ENCODE results near the gene TOM1L2.

The TOM1L2 gene

DNA sequence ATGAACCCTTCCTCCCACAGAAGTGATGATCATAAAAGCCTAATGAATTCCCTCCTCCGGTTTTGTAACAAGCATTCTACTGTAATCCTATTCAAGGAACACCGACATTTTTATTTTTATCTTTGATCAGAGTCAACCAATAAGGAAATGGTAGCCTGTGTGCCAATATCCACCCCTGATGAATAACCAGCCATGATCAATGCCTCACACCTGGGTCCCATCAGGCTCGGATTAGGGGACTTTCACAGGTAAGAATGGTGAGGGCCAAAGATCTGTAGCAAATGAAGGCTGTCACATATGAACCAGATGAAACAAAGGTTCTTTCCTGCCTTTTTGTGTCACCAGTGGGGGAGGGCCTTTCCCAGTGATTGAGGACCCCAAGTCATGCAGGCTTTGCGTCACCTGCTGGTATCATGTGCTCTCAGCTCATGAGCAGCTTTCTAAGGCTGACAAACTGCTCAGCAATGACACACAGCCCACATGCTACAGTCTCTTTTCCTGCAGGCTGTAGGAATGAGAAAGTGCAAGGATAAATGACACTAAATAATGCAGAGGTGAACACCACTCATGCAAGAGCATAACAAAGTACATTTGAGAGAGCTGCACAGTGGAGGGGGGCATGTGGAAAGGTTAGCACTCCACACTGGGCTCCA, 34.9 kb downstream of the TOM1L2 start:
- WGBS (ENCODE audit: insufficient coverage, insufficient read length) = no CpG with 5 or more reads among the region's 4 CpGs
- no peaks in the 10 kb centered on the region for H3K9me3 ChIP-seq (ENCODE audit: control insufficient read depth, insufficient read depth, low read length)
- no peak overlapping the region for H3K4me3 ChIP-seq (ENCODE audit: low read length)
- no peak overlapping the region for H3K27ac ChIP-seq (ENCODE audit: low read length)
- H3K36me3 ChIP-seq (ENCODE audit: control insufficient read depth, insufficient read depth, low read length) = no peaks in the 10 kb centered on the region
- peaks cover 3% of the 10 kb centered on the region; the same call in 1 of the 2 replicates for H3K4me1 ChIP-seq (ENCODE audit: control insufficient read depth, insufficient read depth, low read length)
- DNase-seq (ENCODE audit: low read depth, low spot score) = no peak
- H3K27me3 ChIP-seq (ENCODE audit: control insufficient read depth, insufficient read depth, low read length) = no peaks in the 10 kb centered on the region

GRCh38 chr17:17935321-17936271, 36.6 kb downstream of the TOM1L2 start:
- Histone ChIP-seq H3K4me3 (ENCODE audit: low read length) (no peak overlapping the region), H3K27ac (ENCODE audit: low read length) (no peak overlapping the region), H3K4me1 (ENCODE audit: control insufficient read depth, insufficient read depth, low read length) (0 out of 2 replicates have a peak, but pooled peaks cover 1% of the 10 kb centered on the region), H3K27me3 (ENCODE audit: control insufficient read depth, insufficient read depth, low read length) (no peaks in the 10 kb centered on the region), H3K9me3 (ENCODE audit: control insufficient read depth, insufficient read depth, low read length) (no peaks in the 10 kb centered on the region), H3K36me3 (ENCODE audit: control insufficient read depth, insufficient read depth, low read length) (no peaks in the 10 kb centered on the region)
- no peak for DNase-seq (ENCODE audit: low read depth, low spot score)
- no CpG with 5 or more reads among the region's 6 CpGs for WGBS (ENCODE audit: insufficient coverage, insufficient read length)

DNA sequence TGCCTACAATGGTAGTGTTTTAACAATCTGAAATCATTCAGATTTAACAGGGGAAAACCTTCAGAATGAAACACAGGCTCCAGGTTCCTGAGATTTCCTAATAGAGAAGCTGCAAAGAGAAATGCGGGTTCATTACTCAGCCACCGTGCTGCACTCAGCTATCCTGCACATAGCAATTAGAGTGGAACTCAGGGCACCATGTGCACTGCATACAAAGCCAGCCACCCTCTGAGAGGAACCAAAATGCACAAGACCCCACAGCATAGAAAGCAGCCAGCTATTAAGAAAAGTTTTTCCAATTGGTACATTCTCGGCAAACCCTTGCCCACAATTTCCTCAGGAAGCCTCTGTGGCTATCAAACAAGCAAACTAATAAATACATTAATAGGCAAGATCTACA, 37.4 kb downstream of the TOM1L2 start:
- H3K27ac ChIP-seq (ENCODE audit: low read length) = no peak overlapping the region
- H3K36me3 ChIP-seq (ENCODE audit: control insufficient read depth, insufficient read depth, low read length) = no peaks in the 10 kb centered on the region
- H3K4me1 ChIP-seq (ENCODE audit: control insufficient read depth, insufficient read depth, low read length) = no peaks in the 10 kb centered on the region
- DNase-seq (ENCODE audit: low read depth, low spot score) = no peak
- no peaks in the 10 kb centered on the region for H3K9me3 ChIP-seq (ENCODE audit: control insufficient read depth, insufficient read depth, low read length)
- H3K27me3 ChIP-seq (ENCODE audit: control insufficient read depth, insufficient read depth, low read length) = no peaks in the 10 kb centered on the region
- no peak overlapping the region for H3K4me3 ChIP-seq (ENCODE audit: low read length)
- no CpG with 5 or more reads among the region's 3 CpGs for WGBS (ENCODE audit: insufficient coverage, insufficient read length)

DNA sequence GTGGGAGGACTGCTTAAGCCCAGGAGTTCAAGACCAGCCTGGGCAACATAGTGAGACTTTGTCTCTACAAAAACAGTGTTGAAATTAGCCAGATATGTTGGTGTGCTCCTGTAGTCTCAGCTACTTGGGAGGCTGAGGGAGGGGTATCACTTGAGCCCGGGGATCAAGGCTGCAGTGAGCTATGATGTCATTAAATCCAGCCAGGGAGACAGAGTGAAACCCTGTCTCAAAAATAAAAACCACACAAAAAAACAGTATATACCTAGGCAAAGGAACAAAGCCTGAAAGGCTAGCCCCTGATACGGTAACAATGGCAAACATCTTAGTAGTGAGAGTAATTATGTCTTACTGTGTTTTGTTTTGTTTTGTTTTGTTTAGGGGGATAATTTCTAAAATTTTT, 38.0 kb downstream of the TOM1L2 start:
- Histone ChIP-seq H3K9me3 (ENCODE audit: control insufficient read depth, insufficient read depth, low read length) (no peaks in the 10 kb centered on the region), H3K4me3 (ENCODE audit: low read length) (no peak overlapping the region), H3K27me3 (ENCODE audit: control insufficient read depth, insufficient read depth, low read length) (no peaks in the 10 kb centered on the region), H3K36me3 (ENCODE audit: control insufficient read depth, insufficient read depth, low read length) (no peaks in the 10 kb centered on the region), H3K27ac (ENCODE audit: low read length) (no peak overlapping the region), H3K4me1 (ENCODE audit: control insufficient read depth, insufficient read depth, low read length) (no peaks in the 10 kb centered on the region)
- no peak for DNase-seq (ENCODE audit: low read depth, low spot score)
- no CpG with 5 or more reads among the region's 2 CpGs for WGBS (ENCODE audit: insufficient coverage, insufficient read length)

- H3K4me1 ChIP-seq (ENCODE audit: control insufficient read depth, insufficient read depth, low read length) = no peaks in the 10 kb centered on the region
- DNase-seq (ENCODE audit: low read depth, low spot score) = no peak
- H3K36me3 ChIP-seq (ENCODE audit: control insufficient read depth, insufficient read depth, low read length) = no peaks in the 10 kb centered on the region
- no peaks in the 10 kb centered on the region for H3K27me3 ChIP-seq (ENCODE audit: control insufficient read depth, insufficient read depth, low read length)
- H3K27ac ChIP-seq (ENCODE audit: low read length) = no peak overlapping the region
- H3K4me3 ChIP-seq (ENCODE audit: low read length) = no peak overlapping the region
- H3K9me3 ChIP-seq (ENCODE audit: control insufficient read depth, insufficient read depth, low read length) = no peaks in the 10 kb centered on the region
These were observed 38.4 kb downstream of the TOM1L2 start for GRCh38 chr17:17933775-17934174.

- no peak for DNase-seq (ENCODE audit: low read depth, low spot score)
- Histone ChIP-seq H3K27me3 (ENCODE audit: control insufficient read depth, insufficient read depth, low read length) (no peaks in the 10 kb centered on the region), H3K9me3 (ENCODE audit: control insufficient read depth, insufficient read depth, low read length) (no peaks in the 10 kb centered on the region), H3K27ac (ENCODE audit: low read length) (no peak overlapping the region), H3K4me1 (ENCODE audit: control insufficient read depth, insufficient read depth, low read length) (no peaks in the 10 kb centered on the region), H3K4me3 (ENCODE audit: low read length) (no peak overlapping the region), H3K36me3 (ENCODE audit: control insufficient read depth, insufficient read depth, low read length) (no peaks in the 10 kb centered on the region)
- WGBS (ENCODE audit: insufficient coverage, insufficient read length) = 100% methylated on average over 2 of the region's 2 CpGs
These were observed 41.0 kb downstream of the TOM1L2 start for GRCh38 chr17:17931159-17931558.

DNA sequence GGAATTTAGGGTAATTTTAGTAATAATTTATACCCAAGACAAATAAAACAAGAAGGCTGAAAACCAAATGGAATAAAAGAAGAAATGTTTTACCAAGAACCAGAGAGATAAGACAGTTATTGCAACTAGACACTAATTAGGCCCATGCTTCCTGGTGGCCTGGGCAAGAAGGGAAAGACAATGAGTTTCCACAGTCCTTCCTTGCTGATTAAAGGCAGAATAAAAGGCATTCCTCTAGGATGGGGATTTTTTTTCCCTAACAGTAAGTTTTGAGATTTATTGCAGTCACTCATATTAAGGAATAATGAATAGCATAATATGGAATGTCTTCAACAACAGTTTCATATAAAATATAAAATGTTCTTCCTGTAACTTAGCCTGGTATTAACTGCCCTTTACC, 41.5 kb downstream of the TOM1L2 start:
- H3K27ac ChIP-seq (ENCODE audit: low read length) = no peak overlapping the region
- no peaks in the 10 kb centered on the region for H3K9me3 ChIP-seq (ENCODE audit: control insufficient read depth, insufficient read depth, low read length)
- no peaks in the 10 kb centered on the region for H3K36me3 ChIP-seq (ENCODE audit: control insufficient read depth, insufficient read depth, low read length)
- H3K27me3 ChIP-seq (ENCODE audit: control insufficient read depth, insufficient read depth, low read length) = no peaks in the 10 kb centered on the region
- no peak for DNase-seq (ENCODE audit: low read depth, low spot score)
- no peaks in the 10 kb centered on the region for H3K4me1 ChIP-seq (ENCODE audit: control insufficient read depth, insufficient read depth, low read length)
- no peak overlapping the region for H3K4me3 ChIP-seq (ENCODE audit: low read length)

DNA sequence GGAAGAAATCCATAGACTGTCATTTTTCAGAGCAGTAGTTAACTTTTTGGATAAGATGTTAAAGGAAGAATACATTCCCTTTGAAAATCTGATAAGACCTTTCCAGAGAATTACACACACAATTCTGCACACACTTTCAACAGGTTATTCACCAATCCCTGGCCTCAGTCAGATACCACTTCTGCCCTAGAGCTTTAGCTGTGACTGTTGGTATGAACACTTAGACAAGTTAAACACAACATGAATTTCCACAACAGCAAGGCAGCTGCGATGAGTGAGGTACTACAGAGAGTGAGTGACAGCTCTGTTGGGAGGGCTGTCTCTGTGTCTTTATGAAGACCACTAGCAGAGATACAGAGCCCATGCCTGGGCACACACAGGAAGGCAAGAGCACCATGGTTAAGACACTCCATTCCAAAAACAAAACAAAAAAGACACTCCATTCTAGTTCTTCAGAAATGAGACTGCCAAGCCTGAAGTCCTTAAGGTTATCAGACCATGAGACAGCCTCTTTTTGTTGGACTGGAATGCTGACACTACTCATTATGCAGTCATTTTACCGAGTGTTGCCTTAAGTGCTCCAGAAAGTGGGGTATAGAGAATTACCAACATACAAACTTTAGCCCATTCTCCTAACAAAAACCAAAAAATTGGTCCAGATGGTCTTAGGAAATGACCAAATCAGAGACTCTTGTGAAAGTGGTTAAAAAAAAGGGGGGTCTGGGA, 42.4 kb downstream of the TOM1L2 start:
- no CpG with 5 or more reads among the region's 2 CpGs for WGBS (ENCODE audit: insufficient coverage, insufficient read length)
- Histone ChIP-seq H3K4me3 (ENCODE audit: low read length) (no peak overlapping the region), H3K9me3 (ENCODE audit: control insufficient read depth, insufficient read depth, low read length) (no peaks in the 10 kb centered on the region), H3K27ac (ENCODE audit: low read length) (no peak overlapping the region), H3K27me3 (ENCODE audit: control insufficient read depth, insufficient read depth, low read length) (no peaks in the 10 kb centered on the region), H3K36me3 (ENCODE audit: control insufficient read depth, insufficient read depth, low read length) (no peaks in the 10 kb centered on the region), H3K4me1 (ENCODE audit: control insufficient read depth, insufficient read depth, low read length) (no peaks in the 10 kb centered on the region)
- DNase-seq (ENCODE audit: low read depth, low spot score) = no peak

DNA sequence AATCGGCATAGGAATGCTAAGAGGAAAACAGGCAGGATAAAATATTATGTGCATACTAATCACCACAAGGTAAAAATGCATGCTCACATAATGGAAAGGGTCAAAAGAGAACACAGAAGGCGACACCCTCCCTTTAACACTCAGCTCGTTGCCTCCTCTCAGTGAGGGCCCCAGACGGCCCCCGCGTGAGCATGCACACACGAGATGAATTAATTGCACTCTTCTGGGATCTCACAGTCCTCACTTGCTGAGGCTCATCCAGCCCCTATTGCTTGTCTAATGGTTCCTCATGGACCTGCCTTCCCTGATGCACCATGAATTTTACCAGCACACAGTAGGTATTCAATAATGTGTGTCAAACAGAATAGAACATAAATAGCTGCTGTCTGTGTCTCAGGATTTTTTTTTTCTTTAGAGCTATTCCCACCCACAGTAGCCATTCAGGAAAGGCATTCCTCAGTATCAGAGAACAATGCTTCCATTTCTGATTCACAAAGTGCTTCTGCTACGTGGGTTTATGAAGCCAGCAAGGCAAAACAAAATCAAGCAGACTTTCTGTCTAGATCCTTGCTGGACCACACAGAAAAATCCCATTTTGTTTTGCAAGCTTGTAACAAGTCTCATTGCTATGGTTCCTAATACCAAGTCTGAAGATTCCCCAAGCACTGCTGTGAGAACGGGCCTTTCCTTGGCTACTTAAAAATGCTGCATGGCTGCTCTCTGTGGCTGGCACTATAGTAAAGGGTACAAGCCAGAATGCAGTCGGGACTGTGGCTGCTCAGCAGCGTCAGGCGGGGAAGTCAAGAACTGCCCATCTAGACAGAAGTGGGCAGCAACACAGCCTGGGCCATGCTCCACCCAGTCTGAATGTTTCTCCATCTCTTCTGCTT, 43.6 kb downstream of the TOM1L2 start:
- H3K4me3 ChIP-seq (ENCODE audit: low read length) = no peak overlapping the region
- DNase-seq (ENCODE audit: low read depth, low spot score) = no peak
- no peaks in the 10 kb centered on the region for H3K36me3 ChIP-seq (ENCODE audit: control insufficient read depth, insufficient read depth, low read length)
- no peaks in the 10 kb centered on the region for H3K27me3 ChIP-seq (ENCODE audit: control insufficient read depth, insufficient read depth, low read length)
- no peaks in the 10 kb centered on the region for H3K9me3 ChIP-seq (ENCODE audit: control insufficient read depth, insufficient read depth, low read length)
- H3K27ac ChIP-seq (ENCODE audit: low read length) = no peak overlapping the region
- no peaks in the 10 kb centered on the region for H3K4me1 ChIP-seq (ENCODE audit: control insufficient read depth, insufficient read depth, low read length)
- no CpG with 5 or more reads among the region's 12 CpGs for WGBS (ENCODE audit: insufficient coverage, insufficient read length)
